Transverse colon (tissue), 4 donors: ENCODE results near the gene RBBP5. TPM values are rescaled to one million over a fixed set of nuclear protein-coding genes. Genes with fewer than 3 reads are reported as not detected.
A peak's percentile ranks its signal among the peaks of the same experiment; 100 is the strongest.

Source experiments
- DNase-seq: peaks from one replicate; pipeline ENCODE4 v3.0.0-alpha.2; 2019
- H3K27ac ChIP-seq, 4 donors: fragments of 200-600 bp; sonication (generic); 2 replicates each; pipeline ENCODE4 v1.5.1; 2016 to 2018; ENCODE audit warnings: inconsistent platforms in 4 of 4
- H3K27me3 ChIP-seq: fragments of 200-600 bp; sonication (generic); 2 replicates; pipeline ENCODE4 v1.5.1; 2017; ENCODE audit warnings: inconsistent platforms
- H3K36me3 ChIP-seq, 4 donors: fragments of 200-600 bp; sonication (generic); 2 replicates each; pipeline ENCODE4 v1.5.1; 2017 to 2019; ENCODE audit warnings: inconsistent platforms in 4 of 4
- H3K4me1 ChIP-seq, 4 donors: fragments of 200-600 bp; sonication (generic); 2 replicates each; pipeline ENCODE4 v1.5.1; 2017 to 2020; ENCODE audit warnings: inconsistent platforms in 4 of 4
- H3K4me3 ChIP-seq, 4 donors: fragments of 200-600 bp; sonication (generic); 1 replicate in 1 of 4; 2 replicates in 3 of 4; pipeline versions ENCODE4 v1.5.1 to v1.6.1; 2017 to 2019; ENCODE audit warnings: inconsistent platforms in 4 of 4
- H3K9me3 ChIP-seq, 2 donors: fragments of 200-600 bp; sonication (generic); 2 replicates each; pipeline ENCODE4 v1.5.1; 2017 to 2019; ENCODE audit warnings: inconsistent platforms in 2 of 2
- EP300 ChIP-seq: sonication (generic); formaldehyde crosslinking; IDR thresholded peaks from one replicate; pipeline ENCODE4 v1.6.1; 2017; ENCODE audit warnings: antibody characterized with exemption, low read depth
- POLR2A ChIP-seq: fragments of 450-650 bp; IDR thresholded peaks from one replicate; pipeline ENCODE4 v1.6.1; 2016; ENCODE audit warnings: antibody characterized with exemption, mild to moderate bottlenecking, moderate library complexity
- POLR2AphosphoS5 ChIP-seq, 3 donors: sonication (generic); formaldehyde crosslinking; IDR thresholded peaks; one replicate each; pipeline ENCODE4 v1.6.1; 2016; ENCODE audit warnings: antibody characterized with exemption in 3 of 3
- WGBS, 2 donors: methylation state at CpG; one replicate each; pipeline ENCODE4 v1.1.5; 2018; ENCODE audit warnings: low coverage in 1 of 2; 5-methylcytosine and 5-hydroxymethylcytosine counted together
- in situ Hi-C, 4 donors: fragments of 200-750 bp; cut with MboI; loops; one replicate each; pipeline versions ENCODE4 v1.15.0 to v1.15.1; 2017; ENCODE audit warnings: low sequenced_read_pairs in 3 of 4, low pct_ligation_motif_present in 1 of 4, low pct_unique_long_range_greater_than_20kb in 1 of 4
- intact Hi-C: fragments of 100-400 bp; cut with DNase I; formaldehyde crosslinking; loops from one replicate; pipeline ENCODE4 v1.15.1; 2023; ENCODE audit warnings: low total_unique reads
- total RNA-seq, 4 donors: library from RNA; depleted of rRNA; stranded (reverse); fragments of >200 nt; gene quantifications; one replicate each; pipeline ENCODE4 v1.1.0, GENCODE V29; 2016
- TF ChIP-seq, protein P1 (sequence below), 5 experiments: fragments of 200-600 bp in 3 of 5; fragments of 450-650 bp in 2 of 5; sonication (generic) in 3 of 5; IDR thresholded peaks; 1 replicate in 2 of 5; 2 replicates in 3 of 5; pipeline ENCODE4 v1.5.1; 2016 to 2017; ENCODE audit warnings: antibody characterized with exemption in 5 of 5, inconsistent platforms in 3 of 5, mild to moderate bottlenecking in 2 of 5, moderate library complexity in 1 of 5

The RBBP5 gene
- total RNA-seq, 4 donors from 2014 or later: 4.0 to 15.6 (median 10.2) TPM

- Histone ChIP-seq H3K27me3 (no peaks in the 10 kb centered on the region), H3K27ac (no peak overlapping the region), H3K9me3 (no peaks in the 10 kb centered on the region), H3K4me3 (no peak overlapping the region), H3K4me1 (peaks cover 0 to 9% (median 5%) of the 10 kb centered on the region in 4 donors), H3K36me3 (no peaks in the 10 kb centered on the region)
- DNase-seq: peak; percentile 80
- intact Hi-C loops (loop anchor here (10.0 kb wide), 1 partner anchor 113 kb away; no protein-coding TSS in a partner anchor), in situ Hi-C loops (no loop called here)
- TF ChIP-seq EP300 (no peak), POLR2AphosphoS5 (IDR thresholded peaks at IDR 0.05) (no peak), POLR2A (no peak)
- TF ChIP-seq, protein P1, sequence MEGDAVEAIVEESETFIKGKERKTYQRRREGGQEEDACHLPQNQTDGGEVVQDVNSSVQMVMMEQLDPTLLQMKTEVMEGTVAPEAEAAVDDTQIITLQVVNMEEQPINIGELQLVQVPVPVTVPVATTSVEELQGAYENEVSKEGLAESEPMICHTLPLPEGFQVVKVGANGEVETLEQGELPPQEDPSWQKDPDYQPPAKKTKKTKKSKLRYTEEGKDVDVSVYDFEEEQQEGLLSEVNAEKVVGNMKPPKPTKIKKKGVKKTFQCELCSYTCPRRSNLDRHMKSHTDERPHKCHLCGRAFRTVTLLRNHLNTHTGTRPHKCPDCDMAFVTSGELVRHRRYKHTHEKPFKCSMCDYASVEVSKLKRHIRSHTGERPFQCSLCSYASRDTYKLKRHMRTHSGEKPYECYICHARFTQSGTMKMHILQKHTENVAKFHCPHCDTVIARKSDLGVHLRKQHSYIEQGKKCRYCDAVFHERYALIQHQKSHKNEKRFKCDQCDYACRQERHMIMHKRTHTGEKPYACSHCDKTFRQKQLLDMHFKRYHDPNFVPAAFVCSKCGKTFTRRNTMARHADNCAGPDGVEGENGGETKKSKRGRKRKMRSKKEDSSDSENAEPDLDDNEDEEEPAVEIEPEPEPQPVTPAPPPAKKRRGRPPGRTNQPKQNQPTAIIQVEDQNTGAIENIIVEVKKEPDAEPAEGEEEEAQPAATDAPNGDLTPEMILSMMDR (IDR thresholded peaks at IDR 0.05): peak; percentile 71 to 86 (median 76)
- 14 to 24% methylated on average over 7 to 12 of the region's 12 CpGs for WGBS, 2 donors
These were observed 19.7 kb upstream of the RBBP5 start for GRCh38 chr1:205141236-205142101.

DNA sequence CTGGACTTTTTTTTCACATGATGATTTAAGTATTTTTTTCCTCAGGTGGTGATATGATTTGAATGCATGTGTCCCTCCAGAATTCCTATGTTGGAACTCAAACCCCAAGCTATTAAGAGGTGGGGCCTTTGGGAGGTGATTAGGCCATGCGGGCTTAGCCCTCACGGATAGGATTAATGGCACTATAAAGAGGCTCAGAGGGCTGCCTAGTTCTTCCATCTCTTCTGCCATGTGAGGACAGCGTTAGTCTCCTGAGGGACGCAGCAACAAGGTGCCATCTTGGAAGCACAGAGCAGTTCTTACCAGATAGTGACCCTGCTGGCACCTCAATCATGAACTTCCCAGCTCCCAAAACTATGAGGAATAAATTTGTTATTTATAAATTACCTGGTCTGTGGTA is 18.3 kb upstream of the RBBP5 start:
- WGBS, 2 donors: 80 to 88% methylated on average over 1 to 4 of the region's 4 CpGs
- no peak for TF ChIP-seq POLR2AphosphoS5 (IDR thresholded peaks at IDR 0.05)
- TF ChIP-seq EP300: no peak
- TF ChIP-seq POLR2A: no peak
- TF ChIP-seq, protein P1 (IDR thresholded peaks at IDR 0.05): no peak
- peaks cover 0 to 9% (median 5%) of the 10 kb centered on the region in 4 donors for H3K4me1 ChIP-seq
- DNase-seq: no peak
- no peaks in the 10 kb centered on the region for H3K27me3 ChIP-seq
- no peaks in the 10 kb centered on the region for H3K36me3 ChIP-seq
- intact Hi-C loops: loop anchor here (10.0 kb wide), 1 partner anchor 115 kb away; no protein-coding TSS in a partner anchor
- no peak overlapping the region for H3K4me3 ChIP-seq
- in situ Hi-C loops: no loop called here
- no peak overlapping the region for H3K27ac ChIP-seq
- no peaks in the 10 kb centered on the region for H3K9me3 ChIP-seq

DNA sequence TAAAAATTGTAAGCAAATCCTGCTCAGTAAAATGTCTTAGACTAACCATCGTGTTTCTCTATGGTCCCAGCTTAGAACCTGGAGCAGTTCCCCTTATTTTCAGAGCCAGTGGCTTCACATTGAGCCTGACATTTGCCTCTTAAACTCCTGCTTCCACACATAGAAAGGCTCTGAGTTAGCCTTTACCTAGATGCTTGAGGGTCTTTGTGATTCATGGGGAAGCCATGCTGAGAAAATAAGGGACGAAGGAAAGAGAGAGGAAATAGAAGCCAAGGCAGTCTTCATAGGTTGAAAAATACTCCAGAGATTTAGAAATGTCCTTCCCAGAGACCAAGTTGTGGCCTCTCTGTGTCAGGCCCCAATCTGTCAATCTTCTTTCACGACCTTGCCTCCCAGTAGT is 16.1 kb upstream of the RBBP5 start:
- TF ChIP-seq POLR2A: no peak
- no peak for TF ChIP-seq POLR2AphosphoS5 (IDR thresholded peaks at IDR 0.05)
- TF ChIP-seq EP300: no peak
- TF ChIP-seq, protein P1 (IDR thresholded peaks at IDR 0.05): no peak
- H3K27ac ChIP-seq: no peak overlapping the region
- H3K36me3 ChIP-seq: no peaks in the 10 kb centered on the region
- in situ Hi-C loops: no loop called here
- H3K27me3 ChIP-seq: no peaks in the 10 kb centered on the region
- no peaks in the 10 kb centered on the region for H3K9me3 ChIP-seq
- H3K4me1 ChIP-seq: peaks cover 0 to 9% (median 5%) of the 10 kb centered on the region in 4 donors
- intact Hi-C loops: no loop called here
- no peak overlapping the region for H3K4me3 ChIP-seq
- 64 to 82% methylated on average over 3 of the region's 3 CpGs for WGBS, 2 donors
- no peak for DNase-seq

GRCh38 chr1:205133287-205133686 is 11.5 kb upstream of the RBBP5 start:
- 28 to 50% methylated on average over 1 of the region's 1 CpG for WGBS, 2 donors

More at GRCh38 chr1:205133287-205133686, 11.5 kb upstream of the RBBP5 start:
- no peaks in the 10 kb centered on the region for H3K4me1 ChIP-seq
- intact Hi-C loops (no loop called here), in situ Hi-C loops (no loop called here)
- DNase-seq: no peak
- no peaks in the 10 kb centered on the region for H3K27me3 ChIP-seq
- no peak overlapping the region for H3K4me3 ChIP-seq
- no peak overlapping the region for H3K27ac ChIP-seq
- no peaks in the 10 kb centered on the region for H3K36me3 ChIP-seq
- H3K9me3 ChIP-seq: no peaks in the 10 kb centered on the region
- TF ChIP-seq, protein P1 (IDR thresholded peaks at IDR 0.05): no peak
- TF ChIP-seq POLR2AphosphoS5 (IDR thresholded peaks at IDR 0.05): no peak
- no peak for TF ChIP-seq EP300
